Mucosa of descending colon (tissue), 3 donors: ENCODE data around the gene PNKD. TPM values are rescaled to one million over a fixed set of nuclear protein-coding genes. Genes with fewer than 3 reads are reported as not detected.

Source experiments
- ATAC-seq: fragments of 200-7000 bp; cut with Tn5 transposase; one replicate; pipeline ENCODE4 v1.9.1; 2020; ENCODE audit warnings: mild to moderate bottlenecking, moderate library complexity
- DNase-seq, 3 donors: peaks; one replicate each; pipeline ENCODE4 v3.0.0-alpha.2; 2020
- H3K36me3 ChIP-seq: fragments of 200-600 bp; one replicate; pipeline ENCODE4 v1.8.0; 2021; ENCODE audit warnings: low read depth, mild to moderate bottlenecking
- H3K4me1 ChIP-seq: fragments of 200-600 bp; one replicate; pipeline ENCODE4 v1.8.0; 2021; ENCODE audit warnings: low read depth, mild to moderate bottlenecking
- H3K4me3 ChIP-seq: fragments of 200-600 bp; one replicate; pipeline ENCODE4 v1.8.0; 2021; ENCODE audit warnings: mild to moderate bottlenecking
- H3K9me3 ChIP-seq: fragments of 200-600 bp; one replicate; pipeline ENCODE4 v1.8.0; 2021; ENCODE audit warnings: mild to moderate bottlenecking
- CTCF ChIP-seq: fragments of 200-600 bp; IDR thresholded peaks from one replicate; pipeline ENCODE4 v1.8.0; 2022; ENCODE audit warnings: antibody characterized with exemption, mild to moderate bottlenecking
- intact Hi-C, 2 donors: fragments of 100-400 bp; cut with DNase I in 1 of 2; cut with micrococcal nuclease in 1 of 2; formaldehyde crosslinking; loops; one replicate each; pipeline versions ENCODE4 v1.11.0 to v1.11.1; 2022; cut with DNase I, micrococcal nuclease
- total RNA-seq, 3 donors: library from RNA; stranded (reverse); fragmentation: NEBNext Ultra II Directional in 2 of 3; extraction: Animal tissue kit (Norgen Biotek cat#: 25700) in 2 of 3; gene quantifications; one replicate each; pipeline versions ENCODE4 v1.2.1 to v1.2.4, GENCODE V29; 2021 to 2023
- donor health status: DM: no; HTN: no; CAD: no; lungs with moderate emphysema.
- donor health status: DM: no; HTN: no; CAD: no.
- donor health status: DM: no; HTN: yes; CAD: no.

The PNKD gene
- total RNA-seq, 3 donors from 2014 or later: 77.1 to 101 (median 92.1) TPM

- no peak for TF ChIP-seq CTCF
- H3K4me3 ChIP-seq: no peak overlapping the region
- ATAC-seq (peak; percentile 73), DNase-seq (peak; percentile 77 to 84 (median 80))
- intact Hi-C loops: no loop called here
- peaks cover 1% of the 10 kb centered on the region for H3K36me3 ChIP-seq
- H3K9me3 ChIP-seq: no peaks in the 10 kb centered on the region
- peaks cover 58% of the 10 kb centered on the region for H3K4me1 ChIP-seq
Measured at GRCh38 chr2:218264773-218265561, 5.4 kb upstream of the PNKD start.

GRCh38 chr2:218265626-218266025 is 4.7 kb upstream of the PNKD start:
- Histone ChIP-seq H3K4me3 (no peak overlapping the region), H3K36me3 (peaks cover 5% of the 10 kb centered on the region), H3K4me1 (peaks cover 58% of the 10 kb centered on the region), H3K9me3 (no peaks in the 10 kb centered on the region)
- intact Hi-C loops: no loop called here
- DNase-seq: no peak
- no peak for ATAC-seq
- no peak for TF ChIP-seq CTCF

GRCh38 chr2:218266316-218266979 is 3.9 kb upstream of the PNKD start:
- TF ChIP-seq CTCF: no peak
- Histone ChIP-seq H3K36me3 (peaks cover 5% of the 10 kb centered on the region), H3K9me3 (no peaks in the 10 kb centered on the region), H3K4me3 (no peak overlapping the region), H3K4me1 (peaks cover 57% of the 10 kb centered on the region)
- ATAC-seq (no peak), DNase-seq (no peak)
- intact Hi-C loops: no loop called here

- peaks cover 5% of the 10 kb centered on the region for H3K36me3 ChIP-seq
- no peak for TF ChIP-seq CTCF
- intact Hi-C loops: no loop called here
- ATAC-seq (no peak), DNase-seq (no peak)
- H3K4me1 ChIP-seq: peaks cover 63% of the 10 kb centered on the region
- no peaks in the 10 kb centered on the region for H3K9me3 ChIP-seq
- no peak overlapping the region for H3K4me3 ChIP-seq
Measured at GRCh38 chr2:218267259-218267658, 3.1 kb upstream of the PNKD start.

- peak overlapping the region; percentile 47 for H3K4me3 ChIP-seq
Measured at GRCh38 chr2:218270721-218271486, 585 bp downstream of the PNKD start.

More at GRCh38 chr2:218270721-218271486, 585 bp downstream of the PNKD start:
- ATAC-seq (no peak), DNase-seq (peak in 2 of 3 donors; percentile 56 to 83)
- H3K36me3 ChIP-seq: peaks cover 20% of the 10 kb centered on the region
- intact Hi-C loops: no loop called here
- H3K4me1 ChIP-seq: peaks cover 53% of the 10 kb centered on the region
- no peak for TF ChIP-seq CTCF
- H3K9me3 ChIP-seq: no peaks in the 10 kb centered on the region
